Measurements from ENCODE around the gene ZDHHC20. TPM values are rescaled to one million over a fixed set of nuclear protein-coding genes. Genes with fewer than 3 reads are reported as not detected.
"Not testable (repeated sequence)": the region's sequence is repeated elsewhere in the genome, so short reads cannot be mapped to it uniquely, and the experiment has no call there.

The ZDHHC20 gene
- total and polyA plus RNA-seq, 8 donors = 93.2 to 123 (median 114) TPM

GRCh38 chr13:21429211-21429610 is 29.9 kb downstream of the ZDHHC20 start:
- no peaks in the 10 kb centered on the region for H3K27me3 ChIP-seq

GRCh38 chr13:21427741-21428140 is 31.4 kb downstream of the ZDHHC20 start:
- intact Hi-C loops (cut with DNase I) = no loop called here
- Histone ChIP-seq H3K27ac (peak overlapping the region in 1 of 2 donors; percentile 30), H3K4me3 (no peak overlapping the region), H3K9me3 (peaks cover 0 to 21% of the 10 kb centered on the region in 2 donors), H3K36me3 (no peaks in the 10 kb centered on the region), H3K4me1 (peaks cover 0 to 5% of the 10 kb centered on the region in 2 donors), H3K27me3 (no peaks in the 10 kb centered on the region)
- ATAC-seq = no peak
- TF ChIP-seq, protein P1, sequence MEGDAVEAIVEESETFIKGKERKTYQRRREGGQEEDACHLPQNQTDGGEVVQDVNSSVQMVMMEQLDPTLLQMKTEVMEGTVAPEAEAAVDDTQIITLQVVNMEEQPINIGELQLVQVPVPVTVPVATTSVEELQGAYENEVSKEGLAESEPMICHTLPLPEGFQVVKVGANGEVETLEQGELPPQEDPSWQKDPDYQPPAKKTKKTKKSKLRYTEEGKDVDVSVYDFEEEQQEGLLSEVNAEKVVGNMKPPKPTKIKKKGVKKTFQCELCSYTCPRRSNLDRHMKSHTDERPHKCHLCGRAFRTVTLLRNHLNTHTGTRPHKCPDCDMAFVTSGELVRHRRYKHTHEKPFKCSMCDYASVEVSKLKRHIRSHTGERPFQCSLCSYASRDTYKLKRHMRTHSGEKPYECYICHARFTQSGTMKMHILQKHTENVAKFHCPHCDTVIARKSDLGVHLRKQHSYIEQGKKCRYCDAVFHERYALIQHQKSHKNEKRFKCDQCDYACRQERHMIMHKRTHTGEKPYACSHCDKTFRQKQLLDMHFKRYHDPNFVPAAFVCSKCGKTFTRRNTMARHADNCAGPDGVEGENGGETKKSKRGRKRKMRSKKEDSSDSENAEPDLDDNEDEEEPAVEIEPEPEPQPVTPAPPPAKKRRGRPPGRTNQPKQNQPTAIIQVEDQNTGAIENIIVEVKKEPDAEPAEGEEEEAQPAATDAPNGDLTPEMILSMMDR (IDR thresholded peaks at IDR 0.05) = no peak
- no peak for DNase-seq

More at GRCh38 chr13:21429211-21429610, 29.9 kb downstream of the ZDHHC20 start:
- DNase-seq (no peak), ATAC-seq (no peak)
- TF ChIP-seq, protein P1 (IDR thresholded peaks at IDR 0.05) = no peak
- Histone ChIP-seq H3K9me3 (peaks cover 0 to 21% of the 10 kb centered on the region in 2 donors), H3K36me3 (no peaks in the 10 kb centered on the region), H3K4me1 (peaks cover 0 to 13% of the 10 kb centered on the region in 2 donors), H3K27ac (no peak overlapping the region), H3K4me3 (no peak overlapping the region)
- intact Hi-C loops (cut with DNase I) = no loop called here

DNA sequence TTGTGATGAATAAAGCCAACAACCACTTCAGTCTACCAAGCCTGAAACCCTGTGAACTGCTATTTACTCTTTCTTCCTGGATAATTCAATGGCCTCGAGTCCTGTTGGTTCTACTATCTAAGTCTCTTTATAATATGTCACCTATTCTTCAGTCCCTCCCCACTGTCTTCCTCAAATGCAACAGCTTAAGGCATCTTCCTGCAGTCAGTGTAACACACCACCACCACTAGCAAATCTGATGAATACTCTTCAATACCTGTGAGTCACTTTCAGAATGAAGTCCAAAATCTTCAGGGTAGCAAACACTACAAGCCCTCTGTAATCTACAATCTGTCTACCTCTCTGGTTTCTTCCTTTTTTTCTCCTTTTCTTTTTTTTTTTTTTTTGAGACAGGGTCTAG is 32.9 kb downstream of the ZDHHC20 start:
- H3K4me3 ChIP-seq = no peak overlapping the region
- H3K4me1 ChIP-seq = peaks cover 0 to 16% of the 10 kb centered on the region in 2 donors
- no peaks in the 10 kb centered on the region for H3K36me3 ChIP-seq
- TF ChIP-seq, protein P1 (IDR thresholded peaks at IDR 0.05) = no peak
- no peaks in the 10 kb centered on the region for H3K27me3 ChIP-seq
- ATAC-seq = no peak
- no peak overlapping the region for H3K27ac ChIP-seq
- intact Hi-C loops (cut with DNase I) = no loop called here
- no peak for DNase-seq
- H3K9me3 ChIP-seq = peaks cover 0 to 21% of the 10 kb centered on the region in 2 donors

- Histone ChIP-seq H3K4me1 (peaks cover 0 to 16% of the 10 kb centered on the region in 2 donors), H3K9me3 (no peaks in the 10 kb centered on the region), H3K36me3 (peaks cover 0 to 8% of the 10 kb centered on the region in 2 donors), H3K27me3 (no peaks in the 10 kb centered on the region), H3K4me3 (no peak overlapping the region), H3K27ac (no peak overlapping the region)
- intact Hi-C loops (cut with DNase I) = no loop called here
- no peak for DNase-seq
- TF ChIP-seq, protein P1 (IDR thresholded peaks at IDR 0.05) = no peak
- ATAC-seq = peak; percentile 41
These were observed 38.4 kb downstream of the ZDHHC20 start for GRCh38 chr13:21420706-21421105.

DNA sequence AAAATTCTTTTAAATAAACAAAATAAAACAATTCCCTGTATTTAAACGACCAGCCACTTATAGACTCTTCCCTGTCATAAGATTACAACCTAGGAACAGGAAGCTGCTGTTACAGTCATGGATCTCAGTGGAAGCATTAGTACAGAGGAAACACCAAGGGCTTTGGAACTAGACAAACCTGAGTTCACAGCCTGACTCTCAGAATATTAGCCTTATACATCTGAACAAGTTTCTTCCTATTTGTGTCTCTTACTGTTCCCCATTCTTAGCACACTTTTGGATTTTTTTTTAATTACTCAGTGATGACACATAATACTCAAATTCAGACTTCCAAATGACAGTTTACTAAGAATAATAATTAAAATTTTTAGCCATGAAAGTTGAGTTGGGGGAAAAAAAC is 46.1 kb downstream of the ZDHHC20 start:
- no peak for DNase-seq
- intact Hi-C loops (cut with DNase I) = no loop called here
- Histone ChIP-seq H3K27me3 (no peaks in the 10 kb centered on the region), H3K36me3 (peaks cover 0 to 45% of the 10 kb centered on the region in 2 donors), H3K27ac (no peak overlapping the region), H3K4me3 (no peak overlapping the region), H3K4me1 (no peaks in the 10 kb centered on the region), H3K9me3 (no peaks in the 10 kb centered on the region)
- peak; percentile 29 for ATAC-seq
- TF ChIP-seq, protein P1 (IDR thresholded peaks at IDR 0.05) = no peak

DNA sequence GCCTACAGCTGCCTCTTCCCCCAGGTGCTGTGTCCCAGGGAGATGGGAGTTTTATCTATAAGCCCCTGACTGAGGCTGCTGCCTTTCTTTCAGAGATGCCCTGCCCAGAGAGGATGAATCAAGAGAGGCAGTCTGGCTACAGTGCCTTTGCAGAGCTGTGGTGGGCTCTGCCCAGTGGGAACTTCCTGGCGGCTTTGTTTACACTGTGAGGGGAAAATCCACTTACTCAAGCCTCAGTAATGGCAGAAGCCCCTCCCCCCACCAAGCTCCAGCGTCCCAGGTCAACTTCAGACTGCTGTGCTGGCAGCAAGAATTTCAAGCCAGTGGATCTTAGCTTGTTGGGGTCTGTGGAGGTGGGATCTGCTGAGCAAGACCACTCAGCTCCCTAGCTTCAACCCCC is 48.6 kb downstream of the ZDHHC20 start:
- ATAC-seq, H3K27me3 ChIP-seq: not testable (repeated sequence)

More for the DNA sequence above, 48.6 kb downstream of the ZDHHC20 start:
- H3K4me1 ChIP-seq; H3K27ac ChIP-seq; H3K4me3 ChIP-seq; intact Hi-C loops (cut with DNase I); H3K9me3 ChIP-seq; DNase-seq: not testable (repeated sequence)
- peaks cover 0 to 51% of the 10 kb centered on the region in 2 donors for H3K36me3 ChIP-seq
